Spleen (tissue), 11 donors: ENCODE data around the gene PAQR4. TPM values are rescaled to one million over a fixed set of nuclear protein-coding genes. Genes with fewer than 3 reads are reported as not detected.

Experiments used
- DNase-seq: peaks from one replicate; pipeline ENCODE4 v3.0.0-alpha.2; 2020
- H3K27ac ChIP-seq, 8 donors: fragments of 200-600 bp; sonication (generic) in 7 of 8; 1 replicate in 4 of 8; 2 replicates in 4 of 8; pipeline versions ENCODE4 v1.5.0 to v1.8.0; 2016 to 2021; ENCODE audit warnings: inconsistent platforms in 4 of 8, mild to moderate bottlenecking in 4 of 8, moderate library complexity in 1 of 8
- H3K27me3 ChIP-seq, 7 donors: fragments of 200-600 bp; sonication (generic) in 6 of 7; replicated peaks in 1 of 7; 1 replicate in 4 of 7; 2 replicates in 3 of 7; pipeline versions ENCODE4 v1.5.0 to v1.8.0; 2016 to 2021; ENCODE audit warnings: inconsistent platforms in 3 of 7, mild to moderate bottlenecking in 1 of 7
- H3K36me3 ChIP-seq, 6 donors: fragments of 200-600 bp; sonication (generic) in 5 of 6; 1 replicate in 4 of 6; 2 replicates in 2 of 6; pipeline versions ENCODE4 v1.5.0 to v1.8.0; 2016 to 2021; ENCODE audit warnings: inconsistent platforms in 2 of 6
- H3K4me1 ChIP-seq, 6 donors: fragments of 200-600 bp; sonication (generic) in 5 of 6; 1 replicate in 3 of 6; 2 replicates in 3 of 6; pipeline versions ENCODE4 v1.5.0 to v1.8.0; 2016 to 2021; ENCODE audit warnings: inconsistent platforms in 3 of 6
- H3K4me3 ChIP-seq, 8 donors: fragments of 200-600 bp; sonication (generic) in 7 of 8; 1 replicate in 4 of 8; 2 replicates in 4 of 8; pipeline versions ENCODE4 v1.5.0 to v1.8.0; 2016 to 2021; ENCODE audit warnings: inconsistent platforms in 4 of 8, mild to moderate bottlenecking in 4 of 8, moderate library complexity in 2 of 8
- H3K9me3 ChIP-seq, 8 donors: fragments of 200-600 bp; sonication (generic) in 7 of 8; 1 replicate in 4 of 8; 2 replicates in 4 of 8; pipeline versions ENCODE4 v1.5.0 to v1.8.0; 2016 to 2021; ENCODE audit warnings: inconsistent platforms in 4 of 8
- POLR2A ChIP-seq, 3 donors: fragments of 450-650 bp; IDR thresholded peaks; one replicate each; pipeline ENCODE4 v1.5.1; 2017; ENCODE audit warnings: antibody characterized with exemption in 3 of 3, mild to moderate bottlenecking in 1 of 3
- POLR2AphosphoS5 ChIP-seq, 3 donors: sonication (generic); formaldehyde crosslinking; IDR thresholded peaks; one replicate each; pipeline ENCODE4 v1.5.1; 2017; ENCODE audit warnings: antibody characterized with exemption in 3 of 3
- WGBS, 5 donors: extraction: QIAGEN DNeasy Blood & Tissue Kit in 3 of 5; methylation state at CpG; one replicate each; pipeline versions ENCODE4 v1.1.5 to v1.1.7; 2013 to 2018; 5-methylcytosine and 5-hydroxymethylcytosine counted together
- intact Hi-C: fragments of 100-400 bp; cut with DNase I; formaldehyde crosslinking; loops from one replicate; pipeline ENCODE4 v1.15.0; 2023; ENCODE audit warnings: low total_unique reads
- polyA plus RNA-seq, 3 donors: library from polyadenylated mRNA; stranded (reverse); fragments of 200-250 nt; gene quantifications; one replicate each; pipeline ENCODE4 v1.2.1, GENCODE V29; 2013
- total RNA-seq, 7 donors: library from RNA; depleted of rRNA in 3 of 7; stranded (reverse); fragments of >200 nt in 3 of 7; fragmentation: NEBNext Ultra II Directional in 4 of 7; extraction: Animal tissue kit (Norgen Biotek cat#: 25700) in 4 of 7; gene quantifications; one replicate each; pipeline versions ENCODE4 v1.1.0 to v1.2.1, GENCODE V29; 2016 to 2021
- TF ChIP-seq, protein P1 (sequence below), 11 experiments: fragments of 200-600 bp in 7 of 11; fragments of 450-650 bp in 4 of 11; sonication (generic) in 4 of 11; IDR thresholded peaks in 8 of 11; conservative IDR thresholded peaks in 3 of 11; 1 replicate in 7 of 11; 2 replicates in 4 of 11; pipeline versions ENCODE4 v1.4.0 to v1.8.0; 2016 to 2021; ENCODE audit warnings: antibody characterized with exemption in 11 of 11, inconsistent platforms in 4 of 11, mild to moderate bottlenecking in 1 of 11
- donor health status: healthy with polysubstance abuse.
- donor health status: DM: no; HTN: no; CAD: no; lungs with moderate emphysema.
- donor health status: DM: no; HTN: no; CAD: no.
- donor health status: Bipolar disorder and iron deficiency.
- donor health status: healthy.
- donor health status: DM: no; HTN: no; CAD: no.
- donor health status: DM: yes; HTN: yes; CAD: no.

The PAQR4 gene
- total and polyA plus RNA-seq, 10 donors: 2.1 to 9.0 (median 6.3) TPM

GRCh38 chr16:2971985-2972784, 3.0 kb downstream of the PAQR4 start:
- H3K4me3 ChIP-seq: no peak overlapping the region
- H3K4me1 ChIP-seq: peaks cover 12 to 45% (median 36%) of the 10 kb centered on the region in 6 donors
- 78 to 82% (median 79%) methylated on average over 13 to 15 of the region's 15 CpGs for WGBS, 5 donors
- DNase-seq: no peak
- no peaks in the 10 kb centered on the region for H3K9me3 ChIP-seq
- peaks cover 3 to 33% (median 15%) of the 10 kb centered on the region in 7 donors for H3K27me3 ChIP-seq
- H3K36me3 ChIP-seq: peaks cover 0 to 59% (median 0%) of the 10 kb centered on the region in 6 donors
- TF ChIP-seq, protein P1, sequence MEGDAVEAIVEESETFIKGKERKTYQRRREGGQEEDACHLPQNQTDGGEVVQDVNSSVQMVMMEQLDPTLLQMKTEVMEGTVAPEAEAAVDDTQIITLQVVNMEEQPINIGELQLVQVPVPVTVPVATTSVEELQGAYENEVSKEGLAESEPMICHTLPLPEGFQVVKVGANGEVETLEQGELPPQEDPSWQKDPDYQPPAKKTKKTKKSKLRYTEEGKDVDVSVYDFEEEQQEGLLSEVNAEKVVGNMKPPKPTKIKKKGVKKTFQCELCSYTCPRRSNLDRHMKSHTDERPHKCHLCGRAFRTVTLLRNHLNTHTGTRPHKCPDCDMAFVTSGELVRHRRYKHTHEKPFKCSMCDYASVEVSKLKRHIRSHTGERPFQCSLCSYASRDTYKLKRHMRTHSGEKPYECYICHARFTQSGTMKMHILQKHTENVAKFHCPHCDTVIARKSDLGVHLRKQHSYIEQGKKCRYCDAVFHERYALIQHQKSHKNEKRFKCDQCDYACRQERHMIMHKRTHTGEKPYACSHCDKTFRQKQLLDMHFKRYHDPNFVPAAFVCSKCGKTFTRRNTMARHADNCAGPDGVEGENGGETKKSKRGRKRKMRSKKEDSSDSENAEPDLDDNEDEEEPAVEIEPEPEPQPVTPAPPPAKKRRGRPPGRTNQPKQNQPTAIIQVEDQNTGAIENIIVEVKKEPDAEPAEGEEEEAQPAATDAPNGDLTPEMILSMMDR (IDR thresholded peaks at IDR 0.05 in 8 of 11, conservative IDR thresholded peaks at IDR 0.05 in 3 of 11): no peak
- TF ChIP-seq POLR2A (IDR thresholded peaks at IDR 0.05): no peak
- TF ChIP-seq POLR2AphosphoS5 (IDR thresholded peaks at IDR 0.05): no peak
- intact Hi-C loops: no loop called here
- H3K27ac ChIP-seq: no peak overlapping the region

- Histone ChIP-seq H3K4me1 (peaks cover 12 to 36% (median 27%) of the 10 kb centered on the region in 6 donors), H3K4me3 (no peak overlapping the region), H3K27ac (no peak overlapping the region), H3K9me3 (no peaks in the 10 kb centered on the region), H3K27me3 (peaks cover 0 to 24% (median 6%) of the 10 kb centered on the region in 7 donors), H3K36me3 (peaks cover 0 to 65% (median 0%) of the 10 kb centered on the region in 6 donors)
- TF ChIP-seq, protein P1 (IDR thresholded peaks at IDR 0.05 in 8 of 11, conservative IDR thresholded peaks at IDR 0.05 in 3 of 11): no peak
- TF ChIP-seq POLR2AphosphoS5 (IDR thresholded peaks at IDR 0.05) (no peak), POLR2A (IDR thresholded peaks at IDR 0.05) (no peak)
- intact Hi-C loops: no loop called here
- WGBS, 5 donors: 85 to 94% (median 87%) methylated on average over 5 of the region's 5 CpGs
- no peak for DNase-seq
Observed at GRCh38 chr16:2973093-2973492, 3.9 kb downstream of the PAQR4 start.

DNA sequence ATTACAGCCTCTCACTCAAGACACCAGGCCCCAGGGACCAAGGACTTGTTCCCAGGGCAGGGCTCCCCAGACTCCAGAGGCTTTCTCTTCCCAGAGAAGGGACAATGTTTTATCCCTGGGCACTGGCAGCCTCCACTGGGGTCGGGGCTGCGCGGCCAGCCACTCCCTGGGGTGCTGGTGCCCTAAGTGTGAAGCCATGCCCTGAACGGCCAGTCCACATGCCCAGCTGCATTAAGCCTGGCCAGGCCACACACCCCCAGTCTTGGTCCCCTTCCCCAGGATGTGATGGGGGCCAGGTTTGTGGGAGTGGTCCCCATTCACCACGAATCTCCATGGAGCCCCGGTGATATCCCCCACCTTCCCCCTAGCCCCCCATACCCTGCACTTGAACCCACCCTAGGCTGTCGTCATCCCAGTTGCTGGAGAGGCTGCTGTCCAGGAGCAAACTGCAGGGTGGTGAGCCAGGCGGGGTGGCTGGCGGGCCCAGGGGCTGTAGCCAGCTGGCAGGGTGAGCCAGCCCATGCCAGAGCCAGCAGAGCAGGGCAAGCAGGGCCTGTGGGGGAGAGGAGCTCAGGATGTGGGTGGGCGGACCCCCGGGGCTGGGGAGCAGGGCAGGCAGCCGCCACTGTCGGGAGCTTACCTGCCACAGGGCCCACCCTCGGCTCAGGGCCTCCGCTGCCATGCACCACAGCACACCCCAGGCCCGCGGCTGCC, 4.6 kb downstream of the PAQR4 start:
- TF ChIP-seq POLR2A (IDR thresholded peaks at IDR 0.05) (no peak), POLR2AphosphoS5 (IDR thresholded peaks at IDR 0.05) (no peak)
- TF ChIP-seq, protein P1 (IDR thresholded peaks at IDR 0.05 in 8 of 11, conservative IDR thresholded peaks at IDR 0.05 in 3 of 11): no peak
- Histone ChIP-seq H3K4me1 (peaks cover 6 to 29% (median 20%) of the 10 kb centered on the region in 6 donors), H3K9me3 (no peaks in the 10 kb centered on the region), H3K36me3 (peaks cover 0 to 65% (median 0%) of the 10 kb centered on the region in 6 donors), H3K27ac (no peak overlapping the region), H3K27me3 (peaks cover 0 to 17% (median 0%) of the 10 kb centered on the region in 7 donors), H3K4me3 (no peak overlapping the region)
- intact Hi-C loops: no loop called here
- no peak for DNase-seq
- WGBS, 5 donors: 83 to 97% (median 86%) methylated on average over 5 to 17 of the region's 17 CpGs
